ENCODE results near the gene TBC1D2B.

DNA sequence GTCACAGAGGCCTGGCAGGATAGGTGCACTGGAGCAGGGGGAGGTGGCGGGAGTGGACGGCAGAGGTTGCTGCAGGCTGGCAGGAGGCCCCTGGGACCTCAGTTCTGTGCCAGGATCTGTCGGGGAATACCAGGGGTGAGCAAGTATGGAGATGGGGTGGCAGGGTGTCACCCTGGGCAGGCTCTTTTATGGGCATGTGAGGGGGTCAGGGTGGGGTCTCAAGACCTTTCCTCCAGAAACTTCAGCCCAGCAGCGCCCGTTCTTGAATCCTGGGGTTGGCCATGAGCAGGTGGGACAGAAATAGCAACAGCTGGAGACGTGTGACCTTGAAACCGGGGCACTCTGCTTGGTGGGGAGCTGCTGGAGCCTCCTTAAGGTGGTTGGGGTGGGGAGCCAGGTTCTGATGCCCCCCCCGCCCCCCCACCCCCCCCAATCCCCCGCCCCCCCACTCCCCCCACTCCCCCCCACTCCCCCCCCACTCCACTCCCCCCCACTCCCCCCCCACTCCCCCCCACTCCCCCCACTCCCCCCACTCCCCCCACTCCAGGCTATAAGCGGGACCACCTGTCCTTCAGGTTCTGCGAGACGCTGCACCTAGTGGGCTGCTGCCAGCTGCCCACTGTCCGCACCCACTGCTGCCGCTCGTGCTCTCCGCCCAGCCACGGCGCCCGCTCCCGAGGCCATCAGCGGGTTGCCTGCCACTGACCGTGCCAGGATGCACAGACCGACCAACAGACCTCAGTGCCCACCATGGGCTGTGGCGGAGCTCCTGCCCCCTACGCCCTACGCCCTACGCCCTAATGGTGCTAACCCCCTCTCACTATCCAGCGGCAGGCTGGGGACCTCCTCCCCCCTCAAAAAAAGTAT, 84.9 kb downstream of the TBC1D2B start:
- TF ChIP-seq, protein P1, sequence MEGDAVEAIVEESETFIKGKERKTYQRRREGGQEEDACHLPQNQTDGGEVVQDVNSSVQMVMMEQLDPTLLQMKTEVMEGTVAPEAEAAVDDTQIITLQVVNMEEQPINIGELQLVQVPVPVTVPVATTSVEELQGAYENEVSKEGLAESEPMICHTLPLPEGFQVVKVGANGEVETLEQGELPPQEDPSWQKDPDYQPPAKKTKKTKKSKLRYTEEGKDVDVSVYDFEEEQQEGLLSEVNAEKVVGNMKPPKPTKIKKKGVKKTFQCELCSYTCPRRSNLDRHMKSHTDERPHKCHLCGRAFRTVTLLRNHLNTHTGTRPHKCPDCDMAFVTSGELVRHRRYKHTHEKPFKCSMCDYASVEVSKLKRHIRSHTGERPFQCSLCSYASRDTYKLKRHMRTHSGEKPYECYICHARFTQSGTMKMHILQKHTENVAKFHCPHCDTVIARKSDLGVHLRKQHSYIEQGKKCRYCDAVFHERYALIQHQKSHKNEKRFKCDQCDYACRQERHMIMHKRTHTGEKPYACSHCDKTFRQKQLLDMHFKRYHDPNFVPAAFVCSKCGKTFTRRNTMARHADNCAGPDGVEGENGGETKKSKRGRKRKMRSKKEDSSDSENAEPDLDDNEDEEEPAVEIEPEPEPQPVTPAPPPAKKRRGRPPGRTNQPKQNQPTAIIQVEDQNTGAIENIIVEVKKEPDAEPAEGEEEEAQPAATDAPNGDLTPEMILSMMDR (IDR thresholded peaks at IDR 0.05) = no peak
- TF ChIP-seq EP300 (IDR thresholded peaks at IDR 0.05) (no peak), POLR2AphosphoS5 (IDR thresholded peaks at IDR 0.05) (no peak)

All from upper lobe of left lung (tissue), 4 donors.